HS-5 (cell line): Measurements from ENCODE around the gene PIP4P1.
"Not testable (repeated sequence)": the region's sequence is repeated elsewhere in the genome, so short reads cannot be mapped to it uniquely, and the experiment has no call there.

Experiments used
- DNase-seq: peaks from one replicate; pipeline ENCODE4 v3.0.0-alpha.2; 2012; ENCODE audit warnings: low read depth

PIP4P1 gene

DNA sequence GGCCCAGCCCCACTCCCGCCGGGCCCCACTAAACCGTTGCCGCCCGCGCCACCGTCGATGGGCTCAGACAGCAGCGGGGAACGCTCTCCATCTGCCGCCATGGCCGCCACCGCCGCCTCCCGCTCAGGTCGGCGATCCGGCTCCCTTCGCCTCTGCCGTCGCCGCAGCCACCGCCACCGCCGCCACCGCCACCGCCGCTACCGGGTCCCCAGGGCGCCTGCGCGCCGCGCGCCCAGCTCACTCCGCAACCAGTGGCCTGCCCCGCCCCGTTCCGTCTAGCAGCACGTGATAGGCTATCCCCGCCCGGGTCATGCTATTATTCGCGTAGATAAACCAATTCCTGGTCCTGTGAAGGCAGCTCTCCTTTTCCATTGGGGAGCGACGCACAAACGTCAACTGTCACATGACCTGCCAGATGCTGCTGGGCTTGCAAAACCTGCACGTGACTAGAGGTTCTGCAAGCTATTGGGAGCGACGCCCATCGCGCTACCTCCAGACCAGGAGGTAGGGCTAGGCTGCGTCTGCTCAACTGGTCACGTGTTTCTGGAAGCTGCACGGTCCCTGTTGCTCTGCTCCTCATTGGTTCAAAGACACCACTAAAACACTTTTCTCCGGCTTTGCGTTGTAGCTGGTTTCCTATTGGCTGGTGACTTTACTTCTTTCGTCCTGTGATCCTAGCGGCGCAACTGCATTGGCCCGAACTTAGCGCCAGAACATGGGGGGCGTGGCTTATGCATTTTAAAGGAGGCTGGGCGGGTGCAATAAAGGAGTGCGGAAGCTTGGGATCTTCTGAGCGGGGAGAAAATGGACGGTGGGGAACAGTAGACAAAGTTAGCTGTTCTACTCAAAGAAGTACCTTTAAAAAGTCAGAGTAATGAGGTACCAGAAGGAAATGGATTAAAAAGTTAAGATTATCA lies at the start of gene PIP4P1:
TSS of gene PIP4P1 (minus strand) at position 210 of the 917 bp plus-strand sequence. CDS start at position 101, 109 bp downstream.
- DNase-seq = peak; percentile 99

DNA sequence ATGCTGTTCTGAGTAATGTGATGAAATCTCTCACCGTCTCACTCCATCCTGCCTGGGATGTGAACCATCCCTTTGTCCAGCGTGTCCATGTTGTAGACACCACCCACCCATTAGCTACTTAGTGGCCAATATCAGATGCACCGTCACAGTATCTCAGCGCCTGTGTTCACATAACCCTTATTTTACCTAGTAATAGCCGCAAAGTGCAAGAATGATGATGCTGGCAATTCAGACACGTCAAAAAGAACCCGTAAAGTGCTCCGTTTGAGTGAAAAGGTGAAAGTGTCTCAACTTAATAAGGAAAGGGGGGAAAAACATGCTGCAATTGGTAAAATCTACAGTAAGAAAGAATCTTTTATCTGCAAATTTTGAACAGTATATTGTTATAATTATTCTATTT lies 47.1 kb upstream of the PIP4P1 start:
- no peak for DNase-seq

DNA sequence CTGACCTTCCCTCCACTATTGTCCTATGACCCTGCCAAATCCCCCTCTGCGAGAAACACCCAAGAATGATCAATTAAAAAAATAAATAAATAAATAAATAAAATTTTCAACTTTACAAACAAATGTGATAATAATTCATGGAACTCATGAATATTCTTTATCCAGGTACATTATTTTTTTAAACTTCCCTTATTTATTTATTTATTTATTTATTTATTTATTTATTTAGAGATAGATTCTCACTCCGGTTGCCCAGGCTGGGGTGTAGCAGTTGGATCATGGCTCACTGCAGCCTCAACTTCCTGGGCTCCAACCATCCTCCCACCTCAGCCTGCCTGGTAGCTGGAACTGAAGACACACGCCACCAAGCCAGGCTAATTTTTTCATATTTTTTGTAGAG lies 46.3 kb upstream of the PIP4P1 start:
- DNase-seq = not testable (repeated sequence)

DNA sequence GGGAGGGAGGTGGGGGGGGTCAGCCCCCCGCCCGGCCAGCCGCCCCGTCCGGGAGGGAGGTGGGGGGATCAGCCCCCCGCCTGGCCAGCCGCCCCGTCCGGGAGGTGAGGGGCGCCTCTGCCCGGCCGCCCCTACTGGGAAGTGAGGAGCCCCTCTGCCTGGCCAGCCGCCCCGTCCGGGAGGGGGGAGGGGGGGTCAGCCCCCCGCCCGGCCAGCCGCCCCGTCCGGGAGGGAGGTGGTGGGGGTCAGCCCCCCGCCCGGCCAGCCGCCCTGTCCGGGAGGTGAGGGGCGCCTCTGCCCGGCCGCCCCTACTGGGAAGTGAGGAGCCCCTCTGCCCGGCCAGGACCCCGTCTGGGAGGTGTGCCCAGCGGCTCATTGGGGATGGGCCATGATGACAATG lies 45.5 kb upstream of the PIP4P1 start:
- not testable (repeated sequence) for DNase-seq

DNA sequence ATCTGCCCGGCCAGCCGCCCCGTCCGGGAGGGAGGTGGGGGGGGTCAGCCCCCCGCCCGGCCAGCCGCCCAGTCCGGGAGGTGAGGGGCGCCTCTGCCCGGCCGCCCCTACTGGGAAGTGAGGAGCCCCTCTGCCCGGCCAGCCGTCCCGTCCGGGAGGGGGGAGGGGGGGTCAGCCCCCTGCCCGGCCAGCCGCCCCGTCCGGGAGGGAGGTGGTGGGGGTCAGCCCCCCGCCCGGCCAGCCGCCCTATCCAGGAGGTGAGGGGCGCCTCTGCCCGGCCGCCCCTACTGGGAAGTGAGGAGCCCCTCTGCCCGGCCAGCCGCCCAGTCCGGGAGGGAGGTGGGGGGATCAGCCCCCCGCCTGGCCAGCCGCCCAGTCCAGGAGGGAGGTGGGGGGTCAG lies 45.0 kb upstream of the PIP4P1 start:
- DNase-seq = not testable (repeated sequence)

DNA sequence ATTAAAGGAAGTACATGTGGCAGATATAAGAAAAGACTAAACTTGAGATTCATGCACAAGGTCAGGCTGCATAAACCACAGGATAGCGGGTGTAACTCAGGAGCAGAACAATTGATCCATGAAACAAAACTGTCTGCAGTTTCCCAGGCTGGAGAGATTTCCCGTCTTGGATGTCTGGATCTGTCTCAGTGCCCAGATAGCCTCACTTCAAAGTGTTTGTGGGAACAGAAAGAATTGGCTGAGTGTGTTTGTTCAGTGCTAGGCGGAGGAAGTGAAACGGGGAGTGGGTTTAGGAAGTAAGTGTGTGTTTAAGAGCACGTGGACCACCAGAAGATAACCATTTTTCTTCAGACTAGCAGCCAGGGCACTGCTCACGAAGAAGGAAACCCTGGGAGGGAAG lies 42.7 kb upstream of the PIP4P1 start:
- no peak for DNase-seq

DNA sequence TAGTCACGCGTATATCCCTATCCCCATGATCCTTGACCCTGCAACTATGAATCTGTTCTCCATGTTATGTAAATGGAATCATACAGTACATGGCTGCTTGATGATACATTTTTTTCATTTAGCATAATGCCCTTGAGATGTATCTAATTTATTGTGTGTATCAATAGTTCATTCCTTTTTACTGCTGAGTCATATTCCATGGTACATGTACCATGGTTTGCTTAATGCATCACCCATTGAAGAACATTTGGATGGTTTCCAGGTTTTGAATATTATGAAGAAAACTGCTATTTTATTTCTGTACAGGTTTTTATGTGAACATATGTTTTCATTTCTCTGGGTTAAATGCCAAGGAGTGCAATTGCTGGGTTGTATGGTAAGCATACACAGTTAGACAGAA lies 40.1 kb upstream of the PIP4P1 start:
- peak; percentile 52 for DNase-seq

DNA sequence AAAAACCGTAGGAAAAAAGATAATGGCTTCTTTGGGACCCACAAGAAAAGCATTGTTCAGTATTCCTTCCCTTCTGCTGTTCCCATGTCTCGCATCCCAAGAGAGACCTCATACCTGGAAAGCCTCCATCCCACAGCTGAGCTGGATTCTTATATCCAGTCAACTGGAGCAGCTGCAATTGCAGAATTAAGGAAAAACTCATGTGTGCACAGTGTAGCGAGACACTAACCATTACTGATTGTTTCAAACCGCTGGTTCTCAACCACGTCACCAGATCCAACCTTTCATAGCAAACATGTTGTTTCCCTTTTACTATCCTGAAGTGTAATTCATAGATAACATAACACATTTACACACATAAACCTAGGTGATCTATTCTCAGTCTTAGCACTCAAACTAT lies 38.6 kb upstream of the PIP4P1 start:
- DNase-seq = no peak

DNA sequence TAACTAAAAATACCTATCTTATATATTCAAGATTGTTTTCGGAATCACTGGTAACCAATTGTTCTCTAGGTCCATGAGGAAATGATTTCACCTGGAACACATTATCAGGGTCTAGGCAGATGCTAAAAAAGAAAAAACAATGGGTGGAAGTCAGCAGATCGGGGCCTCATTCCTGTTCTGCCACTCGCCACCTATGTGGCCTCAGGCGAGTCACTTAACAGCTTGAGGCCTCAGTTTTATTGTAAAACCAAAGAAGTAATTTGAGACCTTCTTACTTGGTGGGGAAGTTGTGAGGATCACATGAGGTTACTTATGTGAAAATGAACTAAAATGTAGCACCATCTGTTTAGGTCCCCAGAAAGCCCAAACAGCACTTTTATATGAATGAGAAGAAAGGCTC lies 37.9 kb upstream of the PIP4P1 start:
- no peak for DNase-seq

DNA sequence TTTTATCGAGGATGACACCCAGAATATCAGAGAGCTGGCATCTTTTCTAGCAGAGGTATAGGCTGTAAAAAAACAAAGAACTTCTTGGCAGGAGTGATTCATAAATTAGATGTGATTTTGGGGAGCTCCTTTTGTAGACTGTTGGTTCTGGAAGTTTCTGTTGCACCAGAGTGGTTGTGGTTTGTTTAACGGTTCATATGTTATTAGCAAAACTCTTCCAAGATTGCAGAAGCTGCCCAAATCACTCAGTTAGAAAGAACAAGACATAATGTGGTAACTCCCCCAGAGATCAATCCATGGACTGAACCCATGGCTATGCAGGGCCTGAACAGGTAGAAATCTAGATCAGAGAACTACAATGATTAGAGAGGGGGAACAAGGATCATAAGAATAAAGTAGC lies 37.4 kb upstream of the PIP4P1 start:
- DNase-seq = no peak

DNA sequence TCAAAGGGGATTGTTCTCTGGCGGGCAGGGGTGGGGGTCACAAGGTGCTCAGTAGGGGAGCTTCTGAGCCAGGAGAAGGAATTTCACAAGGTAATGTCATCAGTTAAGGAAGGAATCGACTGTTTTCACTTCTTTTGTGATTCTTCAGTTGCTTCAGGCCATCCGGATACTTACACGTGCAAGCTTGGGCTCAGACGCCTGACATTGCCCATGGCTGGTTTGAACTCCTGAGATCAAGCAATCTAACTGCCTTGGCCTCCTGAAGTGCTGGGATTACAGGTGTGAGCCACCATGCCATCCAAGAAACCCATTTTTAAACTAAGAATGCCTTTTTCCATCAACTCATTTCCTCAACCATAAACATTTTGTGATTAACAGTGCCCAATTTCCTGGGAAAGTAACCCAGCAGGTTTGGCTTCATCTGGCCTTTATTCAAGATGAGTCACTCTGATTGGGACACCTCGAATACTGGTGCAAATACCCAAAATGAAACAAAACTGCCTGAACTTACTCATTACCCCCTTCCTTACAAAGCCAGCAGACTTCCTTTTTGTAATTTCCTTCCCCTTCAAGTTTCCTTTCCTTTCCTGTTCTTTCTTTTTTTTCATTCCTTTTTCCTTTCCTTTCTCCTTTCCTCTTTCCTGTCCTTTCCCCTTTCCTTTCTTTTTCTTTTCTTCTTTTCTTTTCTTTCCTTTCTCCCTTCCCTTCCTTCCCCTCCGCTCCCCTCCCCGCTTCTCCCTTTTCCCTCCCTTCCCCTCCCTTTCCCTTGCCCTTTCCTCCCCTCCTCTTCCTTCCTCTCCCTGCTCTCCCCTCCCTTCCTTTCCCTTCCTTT lies 33.9 kb upstream of the PIP4P1 start:
- DNase-seq = peak; percentile 58

DNA sequence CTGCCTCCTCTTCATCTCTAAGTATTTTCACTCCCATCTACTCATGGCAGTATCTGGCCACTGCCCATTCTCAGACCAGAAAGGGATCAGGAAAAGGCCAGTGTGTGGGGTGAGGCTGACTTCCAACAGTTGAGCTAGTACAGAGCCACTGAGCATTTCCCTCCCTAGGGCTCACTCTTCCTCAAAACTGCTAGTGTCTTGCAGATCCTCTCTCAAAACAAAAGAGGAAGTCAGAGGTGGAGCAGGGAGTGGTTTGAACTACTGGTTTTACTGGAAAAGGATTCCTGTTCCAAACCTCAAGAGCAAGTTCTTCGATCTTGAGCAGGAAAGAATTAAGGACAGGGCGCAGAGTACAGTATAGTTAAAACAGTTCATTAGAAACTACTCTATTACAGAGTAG lies 32.4 kb upstream of the PIP4P1 start:
- no peak for DNase-seq

DNA sequence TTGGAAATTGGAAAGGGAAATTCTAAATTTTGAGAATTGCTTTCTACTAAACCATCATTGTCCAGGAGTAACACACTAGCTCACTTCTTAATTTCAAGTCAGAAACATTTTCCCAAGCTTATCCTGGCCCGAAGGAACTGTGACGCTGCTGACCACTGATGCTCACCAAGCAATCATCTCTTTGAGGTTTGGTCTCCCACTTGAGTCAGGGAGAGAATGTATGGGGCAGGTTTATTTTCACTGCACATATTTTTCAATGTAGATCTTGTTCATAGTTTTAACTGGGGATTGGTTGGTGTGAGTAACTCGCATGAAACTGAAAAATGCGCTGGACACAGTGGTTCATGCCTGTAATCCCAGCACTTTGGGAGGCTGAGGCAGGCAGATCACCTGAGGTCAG lies 31.3 kb upstream of the PIP4P1 start:
- no peak for DNase-seq

DNA sequence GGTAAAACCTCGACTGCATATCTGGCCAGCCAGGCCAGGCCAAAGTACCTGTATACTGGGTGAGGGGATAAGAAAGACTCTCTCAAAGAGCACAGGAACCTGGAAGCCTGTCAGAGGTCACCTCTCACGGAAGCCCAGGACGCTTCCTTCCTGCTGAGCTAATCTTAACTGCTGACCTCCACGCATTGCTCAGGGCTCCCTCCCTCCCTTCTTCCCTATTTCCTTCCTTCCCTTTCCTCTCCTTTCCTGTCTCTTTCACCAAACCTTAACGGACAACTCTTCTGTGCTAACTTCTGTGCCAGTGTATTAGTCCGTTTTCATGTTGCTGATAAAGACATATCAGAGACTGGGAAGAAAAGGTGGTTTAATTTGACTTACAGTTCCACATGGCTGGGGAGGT lies 29.3 kb upstream of the PIP4P1 start:
- no peak for DNase-seq

DNA sequence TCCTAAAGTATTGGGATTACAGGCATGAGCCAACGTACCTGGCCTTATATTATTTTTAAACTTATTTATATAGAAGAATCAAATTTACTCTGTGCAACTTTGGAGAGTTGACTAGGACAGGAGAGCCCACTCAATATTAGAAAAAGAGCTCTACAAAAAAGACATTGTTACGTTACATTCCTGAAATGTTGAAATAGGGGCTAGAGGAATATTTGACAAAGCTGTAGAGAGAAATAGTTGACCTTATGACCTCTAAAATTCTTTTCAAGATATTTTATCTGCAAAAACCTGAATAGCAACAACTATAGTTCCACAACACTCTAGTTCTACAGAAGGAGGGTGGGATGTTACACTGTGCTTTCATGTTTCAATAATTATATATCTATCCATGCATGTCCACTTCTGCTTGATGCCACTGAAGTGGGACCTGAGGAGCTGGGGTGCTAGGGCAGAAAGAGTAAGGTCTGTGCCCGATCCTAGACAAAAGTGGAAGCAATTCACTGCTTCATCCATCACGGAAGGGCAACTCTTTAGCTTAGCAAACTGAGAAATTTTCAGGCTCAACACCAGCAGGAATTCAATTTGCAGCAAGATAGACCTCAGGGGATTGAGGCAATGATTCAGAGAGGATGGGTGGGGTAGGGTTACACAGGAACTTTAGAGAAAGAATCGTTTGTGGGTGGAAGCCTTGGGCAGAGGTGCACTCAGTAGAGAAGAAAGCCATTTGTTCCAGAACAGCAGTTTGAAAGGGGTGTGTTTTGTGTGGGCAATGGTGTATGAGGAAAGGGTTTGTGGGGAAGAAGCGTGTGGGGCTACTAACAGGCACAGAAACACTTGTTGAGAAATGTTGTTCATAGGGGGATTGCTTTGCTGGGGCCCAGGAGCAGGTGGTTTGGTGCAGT lies 28.1 kb upstream of the PIP4P1 start:
- no peak for DNase-seq

DNA sequence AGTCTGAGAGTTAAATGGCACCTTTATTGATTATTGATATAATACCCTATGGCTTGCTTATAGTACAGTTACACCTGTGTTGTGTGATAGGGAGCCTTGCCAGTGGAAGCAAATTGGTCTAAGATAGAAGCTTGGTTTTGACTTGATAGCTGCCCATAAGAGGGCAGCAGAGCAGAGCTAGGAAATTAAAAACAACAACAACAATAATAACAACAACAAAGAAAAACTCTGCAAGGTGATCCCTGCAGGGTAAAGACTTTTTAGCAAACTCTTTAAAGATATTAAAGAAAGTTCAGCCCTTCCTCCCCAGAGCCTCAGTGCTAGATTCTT lies 26.1 kb upstream of the PIP4P1 start:
- DNase-seq = no peak

DNA sequence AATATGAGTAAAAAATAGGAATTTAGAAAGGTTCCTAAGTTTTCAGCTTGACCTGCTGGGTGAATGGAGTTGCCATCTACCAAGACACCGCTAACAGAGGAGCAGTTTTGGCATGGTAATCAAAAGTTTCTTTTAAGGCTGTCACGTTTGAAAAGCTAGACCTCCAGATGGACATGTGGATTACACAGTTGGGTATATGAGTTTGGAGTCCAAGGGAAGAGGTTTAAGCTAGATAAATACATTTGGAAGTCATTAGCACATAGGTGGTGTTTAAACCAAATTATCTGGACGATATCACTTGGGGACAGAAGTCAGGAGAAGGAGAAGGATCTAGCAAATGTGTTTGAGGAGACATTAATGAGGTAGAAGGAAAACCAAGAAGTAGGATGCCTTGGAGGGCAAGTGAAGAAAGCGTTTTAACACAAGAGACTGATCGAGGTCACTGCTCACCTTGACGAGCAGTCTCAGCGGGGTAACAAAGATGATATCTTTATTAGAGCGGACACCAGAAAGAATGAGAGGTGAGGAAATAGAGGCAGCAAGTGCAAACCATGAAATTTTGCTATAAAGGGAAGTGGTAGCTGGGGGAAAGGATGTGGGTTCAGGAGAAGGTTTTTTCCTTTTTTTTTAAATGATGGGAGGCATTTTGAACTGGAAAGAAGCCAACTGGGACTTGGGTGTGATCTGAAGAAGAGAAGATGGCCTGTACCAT lies 25.6 kb upstream of the PIP4P1 start:
- no peak for DNase-seq

DNA sequence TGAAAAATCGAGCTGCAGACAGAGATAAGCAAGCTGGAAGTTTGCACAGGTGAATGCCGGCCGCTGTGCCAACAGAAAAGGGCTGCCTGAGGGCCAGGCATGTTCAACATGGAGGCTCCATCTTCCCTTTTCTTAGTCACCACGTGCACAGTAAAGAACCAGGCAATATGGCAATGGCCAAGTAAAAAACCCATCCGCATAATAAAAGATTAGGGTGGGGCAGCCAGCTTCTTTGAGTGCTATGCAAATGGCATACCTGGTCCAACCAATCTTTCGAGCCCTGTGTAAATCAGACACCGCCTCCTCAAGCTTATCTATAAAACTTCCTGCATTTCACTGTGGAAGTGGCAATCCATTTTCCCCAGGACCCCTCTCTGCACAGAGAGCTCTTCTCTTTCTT lies 24.7 kb upstream of the PIP4P1 start:
- no peak for DNase-seq

DNA sequence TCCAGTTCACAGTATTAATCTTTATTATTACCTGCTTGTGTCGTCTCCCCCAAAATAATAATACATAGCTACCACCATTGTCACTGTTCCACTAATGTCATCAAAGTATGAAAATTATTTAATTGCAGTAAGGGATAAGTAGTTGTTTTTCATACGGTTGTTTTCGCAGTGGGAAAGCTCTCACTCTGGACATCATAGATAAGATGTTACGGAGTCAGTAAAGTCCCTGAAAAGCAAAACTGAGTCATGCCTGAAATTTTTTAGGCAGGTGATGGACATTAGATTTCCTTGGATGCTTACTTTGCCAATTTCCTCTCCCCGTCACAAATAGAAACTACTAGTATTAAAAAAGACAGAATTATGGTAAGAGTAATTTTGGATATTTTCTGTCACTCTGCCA lies 21.1 kb upstream of the PIP4P1 start:
- DNase-seq = no peak

DNA sequence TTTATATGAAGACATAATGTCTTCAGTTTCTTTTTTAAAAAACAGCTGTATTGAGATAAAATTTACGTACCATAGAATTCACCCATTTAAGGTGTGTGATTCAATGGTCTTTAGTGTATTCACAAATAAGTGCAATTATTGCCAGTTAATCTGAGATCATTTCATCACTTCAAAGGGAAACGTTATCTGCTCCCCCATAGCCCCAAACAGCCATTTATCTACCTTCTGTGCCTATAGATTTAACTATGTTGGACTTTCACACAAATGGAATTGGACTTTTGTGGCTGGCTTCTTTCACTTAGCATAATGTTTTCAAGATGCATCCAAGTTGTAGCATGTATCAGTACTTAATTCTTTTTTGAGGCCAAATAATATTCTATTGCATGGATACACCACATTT lies 17.7 kb upstream of the PIP4P1 start:
- DNase-seq = no peak

DNA sequence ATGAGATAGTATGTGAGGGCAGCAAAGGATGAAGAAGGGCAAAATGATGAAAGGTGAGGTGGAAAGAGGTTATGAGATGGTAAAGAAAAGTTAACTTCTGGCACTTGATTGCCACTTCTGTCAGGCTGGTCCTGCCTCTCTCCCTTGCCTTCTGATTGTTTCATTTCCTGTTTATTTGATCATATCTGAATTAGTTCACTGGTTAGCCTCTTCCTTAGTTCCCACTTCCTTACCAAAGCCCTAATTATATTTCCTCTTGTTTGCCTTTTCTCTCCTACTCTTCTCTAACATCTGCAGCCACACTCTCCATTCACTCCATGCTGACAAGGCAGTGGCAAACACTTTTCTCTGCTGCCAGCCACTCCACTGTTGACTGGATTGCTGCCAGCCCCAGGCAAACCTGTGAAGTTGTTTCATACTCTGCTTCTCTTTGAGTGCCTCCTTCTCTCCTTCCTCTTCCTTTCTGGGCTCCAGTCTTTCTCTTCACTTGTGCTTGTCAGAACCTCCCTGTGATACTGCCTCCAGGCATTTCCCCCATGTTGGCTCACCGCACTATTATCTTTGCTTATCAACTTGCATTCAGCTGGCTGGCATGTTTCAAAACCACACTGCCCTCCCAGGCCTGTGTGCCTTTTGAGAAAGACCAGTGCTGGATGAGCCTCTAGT lies 16.1 kb upstream of the PIP4P1 start:
- no peak for DNase-seq
